SKM-1 treated with dmso at 0.1 percent for 144 hours (cell line): Measurements from ENCODE around the gene HEPN1.
"Not testable (repeated sequence)": the region's sequence is repeated elsewhere in the genome, so short reads cannot be mapped to it uniquely, and the experiment has no call there.

ENCODE experiments used
- DNase-seq: peaks from one replicate; lab custom pipeline; 2025; ENCODE audit not compliant: unreplicated experiment; lab: John Stamatoyannopoulos, UW

The HEPN1 gene

DNA sequence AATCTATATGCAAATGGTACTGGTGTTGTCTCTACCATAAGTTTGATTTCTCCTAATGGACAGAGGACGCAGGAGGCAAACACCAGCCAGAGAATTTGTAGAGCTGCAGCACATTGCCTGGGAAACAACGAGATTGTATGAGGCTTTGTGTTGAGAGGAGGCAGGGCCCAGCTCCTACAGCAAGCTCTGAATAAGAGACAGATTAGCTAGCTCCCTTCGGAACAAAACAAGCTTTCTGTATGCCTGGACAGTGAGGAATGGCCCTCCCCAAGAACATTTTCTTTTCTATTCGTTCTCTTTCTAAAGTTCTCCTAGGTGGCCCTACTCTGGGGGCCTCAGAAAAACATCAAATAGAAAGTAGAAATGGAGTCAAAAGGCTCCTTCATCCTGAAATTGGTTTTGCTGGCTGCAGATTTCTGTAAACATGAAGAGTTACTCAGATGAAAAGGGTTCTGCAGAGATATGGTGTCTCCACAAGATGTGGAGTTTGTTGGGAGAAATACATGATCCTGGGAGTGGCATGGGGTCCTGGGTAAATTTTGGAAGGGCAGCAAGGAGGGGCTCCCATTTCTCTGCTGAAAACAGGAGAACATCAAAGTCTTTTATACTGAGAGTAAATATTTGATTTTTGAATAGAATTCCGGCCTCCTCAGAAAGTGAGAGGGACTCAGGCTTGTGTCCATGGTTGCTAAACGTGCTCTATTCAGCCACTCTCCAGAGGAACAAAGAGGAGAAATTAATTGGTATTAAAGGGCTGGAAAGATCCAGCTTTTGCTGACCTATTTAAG is 23.6 kb downstream of the HEPN1 start:
- no peak for DNase-seq

DNA sequence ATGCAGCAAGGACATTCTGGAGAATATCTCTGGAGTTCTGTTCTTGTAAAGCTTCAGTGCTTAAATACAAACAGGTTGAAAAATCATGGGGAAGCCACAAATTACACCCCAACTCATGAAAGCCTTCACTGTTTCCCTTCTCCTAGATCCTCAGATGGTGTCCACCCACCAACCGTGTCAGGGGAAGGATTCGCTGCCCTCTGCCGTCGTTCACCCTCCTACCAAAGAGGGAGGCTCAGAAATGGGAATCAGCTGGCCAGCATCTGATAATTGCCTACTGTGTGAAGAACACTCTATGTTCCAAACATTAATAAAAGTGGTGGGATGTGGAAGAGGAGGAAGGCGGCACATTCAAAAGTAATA is 24.2 kb downstream of the HEPN1 start:
- no peak for DNase-seq

DNA sequence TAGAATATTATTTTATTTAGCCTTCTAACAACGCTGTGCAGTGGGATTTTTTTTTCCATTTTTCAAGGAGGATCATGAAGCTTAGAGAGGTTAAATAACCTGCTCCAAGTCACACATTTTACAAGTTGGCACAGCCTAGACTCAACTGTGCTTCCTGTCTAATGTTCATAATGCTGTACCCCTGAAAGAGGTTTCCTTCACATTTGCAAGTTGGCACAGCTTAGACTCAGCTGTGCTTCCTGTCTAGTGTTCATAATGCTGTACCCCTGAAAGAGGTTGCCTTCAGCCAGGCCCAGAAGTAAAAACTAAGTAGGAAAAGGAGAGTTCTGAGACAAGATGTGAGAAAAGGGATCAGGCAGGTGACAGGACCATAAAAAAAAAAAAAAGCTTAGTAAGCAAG is 24.7 kb downstream of the HEPN1 start:
- DNase-seq, result no peak

DNA sequence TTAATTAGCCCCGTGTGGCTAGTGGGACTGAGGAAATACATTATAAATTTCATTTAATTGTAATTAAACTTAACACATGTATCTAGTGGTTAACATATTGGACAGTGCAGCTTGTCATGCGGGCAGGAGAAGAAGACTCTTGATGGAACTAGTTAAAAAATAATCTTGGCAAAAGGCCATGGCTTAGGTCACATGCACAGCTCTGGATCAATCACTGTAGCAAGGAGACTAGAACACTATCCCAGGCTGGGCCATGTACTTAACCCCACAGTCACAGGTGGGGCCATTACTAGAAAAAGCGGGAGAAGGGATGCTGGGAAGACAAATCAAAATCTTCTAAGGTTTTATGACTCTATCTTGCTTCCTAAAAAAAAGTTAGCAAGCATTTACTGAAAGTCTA is 25.5 kb downstream of the HEPN1 start:
- no peak for DNase-seq

DNA sequence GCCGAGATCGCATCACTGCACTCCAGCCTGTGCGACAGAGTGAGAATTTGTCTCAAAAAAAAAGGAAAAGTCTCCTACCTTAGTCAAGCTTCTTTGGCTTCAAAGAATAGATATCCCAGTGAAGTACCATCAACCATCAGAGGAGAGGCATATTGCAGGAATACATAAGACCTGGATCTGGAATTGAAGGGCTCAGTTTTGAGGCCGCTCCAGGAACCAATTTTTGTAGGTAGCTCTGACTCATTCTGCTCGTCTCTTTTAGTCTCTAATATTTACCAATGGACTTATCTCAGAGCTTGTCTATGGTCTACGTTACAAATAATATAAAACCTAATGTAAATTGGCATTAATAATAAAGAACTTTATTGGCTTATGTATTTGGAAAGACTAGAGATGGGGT is 26.8 kb downstream of the HEPN1 start:
- no peak for DNase-seq

DNA sequence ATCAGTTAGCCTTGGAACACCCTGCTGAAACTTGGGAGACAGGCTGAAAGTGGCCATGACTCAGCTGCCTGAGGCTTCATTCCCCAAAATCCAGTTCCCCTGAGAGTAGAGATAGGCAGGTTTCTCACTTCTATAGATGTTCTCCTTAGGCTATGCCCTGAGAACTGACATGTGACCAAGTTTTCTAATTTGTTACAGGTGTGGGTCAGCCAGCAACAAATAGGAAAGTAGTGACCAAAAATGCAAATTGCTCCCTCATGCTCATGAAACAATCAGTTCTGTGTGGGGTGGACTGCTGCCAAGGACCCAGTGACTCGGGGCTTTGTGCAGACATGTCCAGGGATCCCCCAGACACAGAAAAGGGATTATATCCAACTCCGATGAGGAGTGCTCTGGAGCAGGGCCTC is 27.7 kb downstream of the HEPN1 start:
- DNase-seq, result no peak

DNA sequence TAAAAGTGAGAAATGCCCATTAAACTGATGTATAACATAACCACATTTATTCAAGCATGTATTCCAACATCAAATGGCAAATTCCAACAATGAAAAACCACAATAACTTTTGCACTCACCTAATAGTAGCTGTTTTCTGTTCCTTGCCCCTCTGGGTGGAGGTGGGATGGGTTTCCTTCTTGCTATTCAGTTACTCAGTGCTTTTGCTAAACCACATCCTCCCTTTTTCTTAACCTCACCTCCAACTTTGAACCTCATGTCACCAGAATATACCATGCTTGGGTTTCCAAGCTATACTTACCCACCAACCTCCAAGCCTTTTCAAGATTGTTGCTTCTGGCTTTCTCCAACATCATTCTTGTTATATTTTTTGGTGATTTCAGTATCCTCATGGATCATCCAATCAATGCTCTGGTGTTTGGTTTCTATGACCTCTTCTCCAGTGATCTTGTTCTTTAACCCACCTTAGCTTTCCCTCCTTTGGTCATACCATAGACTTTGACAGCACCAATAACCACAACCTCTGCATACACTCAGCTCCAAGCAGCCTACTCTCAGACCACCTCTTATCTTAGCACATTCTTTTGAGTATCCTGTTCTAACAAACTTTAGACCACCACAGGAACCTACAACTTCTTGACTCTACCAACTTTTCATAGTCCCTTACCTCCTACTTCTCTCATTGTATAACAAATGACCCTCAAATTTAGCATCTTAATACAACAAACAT is 31.7 kb downstream of the HEPN1 start:
- no peak for DNase-seq

DNA sequence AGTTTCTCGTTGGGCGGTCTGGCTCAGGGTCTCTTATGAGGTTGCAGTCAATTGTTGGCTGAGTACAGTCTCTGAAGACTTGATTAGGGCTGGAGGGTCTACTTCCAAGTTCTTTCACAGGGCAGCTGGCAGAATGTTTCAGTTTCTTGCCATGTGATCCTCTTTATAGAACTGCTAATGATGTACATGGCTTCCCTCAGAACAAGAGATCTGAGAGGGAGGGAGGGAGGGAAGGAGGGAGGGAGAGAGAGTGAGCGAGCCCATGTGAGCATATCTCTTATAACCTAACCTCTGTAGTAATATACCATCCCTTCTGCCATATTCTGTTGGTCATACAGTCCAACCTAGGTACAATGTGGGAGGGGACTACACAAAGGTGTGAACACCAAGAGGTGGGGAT is 32.3 kb downstream of the HEPN1 start:
- DNase-seq, result no peak

DNA sequence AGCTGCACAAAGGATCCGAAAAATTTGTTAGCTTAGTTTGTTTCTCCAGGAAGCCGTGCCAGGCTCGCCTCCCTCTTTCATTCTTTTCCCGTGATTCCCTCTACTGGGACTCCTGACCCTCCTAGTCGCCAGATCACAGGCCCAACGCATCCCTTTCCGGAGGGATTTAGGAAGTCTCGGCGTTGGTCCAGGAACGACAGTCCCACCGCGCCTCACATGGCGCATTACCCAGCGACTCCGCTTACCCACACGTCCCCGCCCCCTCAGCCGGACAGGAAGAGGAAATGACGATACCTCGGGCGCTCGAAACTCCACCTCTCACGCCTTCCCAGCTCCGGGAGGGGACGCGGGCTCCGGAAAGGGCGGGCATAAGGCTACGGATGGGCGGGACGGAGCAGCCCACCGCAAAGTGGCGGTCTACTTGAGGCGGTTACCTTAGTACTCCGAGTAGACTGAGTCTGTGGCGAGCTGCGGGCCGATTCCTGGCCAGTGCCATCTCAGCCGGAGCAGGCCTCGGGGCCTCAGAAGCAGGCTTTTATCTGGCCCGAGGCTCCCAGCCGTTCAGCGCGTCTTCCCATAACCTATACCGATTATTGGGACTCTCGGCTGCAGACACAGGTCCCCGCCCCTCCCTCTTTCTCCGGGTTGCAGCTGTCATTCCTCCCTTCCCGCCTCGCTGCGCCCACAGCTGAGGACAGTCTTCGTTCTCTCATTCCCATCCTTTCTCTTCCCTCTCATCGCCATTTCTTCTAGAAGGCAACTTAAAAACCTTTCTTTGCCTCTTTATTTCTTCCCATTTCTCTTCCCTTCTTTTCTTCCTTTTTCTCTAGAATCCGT is 34.9 kb downstream of the HEPN1 start, which contains the start of gene CCDC15:
Gene CCDC15, plus strand, starts transcription at position 450 of the 837 bp plus-strand sequence. CDS start 531 bp downstream, outside the sequence.
- DNase-seq, result peak; percentile 94

DNA sequence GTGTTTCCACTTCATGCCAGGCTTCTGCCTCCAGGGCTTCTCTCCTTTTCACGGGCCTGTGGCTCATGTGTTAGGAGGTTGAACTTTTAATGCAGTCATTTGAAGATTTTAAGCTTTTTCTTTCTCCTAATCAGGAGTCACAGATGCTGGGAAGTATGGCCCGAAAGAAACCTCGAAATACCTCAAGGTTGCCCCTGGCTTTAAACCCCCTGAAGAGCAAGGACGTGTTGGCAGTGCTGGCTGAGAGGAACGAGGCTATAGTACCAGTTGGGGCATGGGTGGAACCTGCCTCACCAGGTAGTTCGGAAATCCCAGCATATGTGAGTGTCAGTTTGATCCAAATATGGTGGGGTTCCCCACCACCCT is 35.5 kb downstream of the HEPN1 start:
- no peak for DNase-seq

DNA sequence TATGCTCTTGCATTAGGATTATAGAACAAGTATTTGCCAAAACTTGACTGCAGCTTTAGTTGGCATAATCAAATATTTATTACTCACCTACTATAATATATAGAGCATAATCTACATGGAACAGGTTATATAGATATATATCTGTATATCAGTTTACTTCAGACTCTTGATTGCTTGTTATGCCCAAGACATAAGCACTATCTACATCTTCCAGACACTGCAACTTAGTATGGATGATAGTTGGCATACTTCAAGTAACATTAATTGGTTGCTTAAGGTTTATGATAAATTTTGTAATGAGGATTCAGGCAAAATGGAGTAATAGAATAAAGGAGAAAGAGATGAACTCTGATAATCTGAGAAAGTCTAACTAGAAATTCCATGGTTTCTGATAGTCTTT is 36.0 kb downstream of the HEPN1 start:
- DNase-seq, result no peak

DNA sequence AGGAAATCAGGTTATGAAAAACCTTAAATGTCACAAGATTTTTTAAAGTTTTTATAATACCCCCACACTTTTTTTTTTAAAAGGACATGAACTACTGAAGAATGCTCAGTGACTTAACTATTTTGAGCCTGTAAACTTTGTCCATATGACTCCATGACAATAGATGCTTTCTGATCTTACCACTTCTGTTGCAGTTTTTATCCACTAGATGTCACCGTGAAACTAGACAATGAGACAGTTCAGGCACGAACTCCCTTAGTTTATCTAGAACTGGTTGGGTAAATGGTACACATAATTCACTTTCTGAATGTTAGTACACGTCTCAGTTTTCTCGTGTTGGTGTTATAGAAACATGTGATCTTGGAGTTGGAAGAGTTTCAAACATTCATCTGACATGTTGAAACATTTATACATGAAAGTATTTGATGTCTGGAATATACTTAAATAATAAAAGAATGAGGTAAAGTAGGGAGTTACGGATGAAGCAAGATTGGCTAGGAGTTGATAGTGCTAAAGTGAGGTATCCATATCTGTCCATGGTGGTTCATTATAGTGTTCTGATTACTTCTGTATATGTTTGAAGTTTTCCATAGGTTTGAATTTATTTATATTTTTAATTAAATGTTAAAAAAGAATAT is 43.0 kb downstream of the HEPN1 start:
- DNase-seq, result peak; percentile 82

DNA sequence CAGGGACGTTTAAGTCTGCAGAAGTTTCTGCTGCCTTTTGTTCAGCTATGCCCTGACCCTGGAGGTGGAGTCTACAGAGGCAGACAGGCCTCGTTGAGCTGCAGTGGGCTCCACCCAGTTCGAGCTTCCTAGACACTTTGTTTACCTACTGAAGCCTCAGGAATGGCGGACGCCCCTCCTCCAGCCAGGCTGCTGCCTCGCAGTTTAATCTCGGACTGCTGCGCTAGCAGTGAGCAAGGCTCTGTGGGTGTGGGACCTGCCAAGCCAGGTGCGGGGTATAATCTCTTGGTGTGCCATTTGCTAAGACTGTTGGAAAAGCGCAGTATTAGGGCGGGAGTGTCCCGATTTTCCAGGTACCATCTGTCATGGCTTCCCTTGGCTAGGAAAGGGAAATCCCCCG is 49.1 kb downstream of the HEPN1 start:
- not testable (repeated sequence) for DNase-seq
